GM12865 (cell line): ENCODE results near the gene C1orf167.

Source experiments
- DNase-seq: peaks from one replicate; pipeline ENCODE4 v3.0.0; 2010; ENCODE audit warnings: low read depth
- H3K4me3 ChIP-seq: 2 replicates; pipeline ENCODE4 v1.5.1; 2011; ENCODE audit warnings: mild to moderate bottlenecking, low read depth, low read length, control low read depth
- CTCF ChIP-seq: IDR thresholded peaks from 2 replicates; pipeline ENCODE4 v1.5.1; 2011; ENCODE audit warnings: low read length, control low read depth, low read depth, inconsistent platforms; ENCODE audit not compliant: insufficient read depth; ENCODE audit errors: missing control alignments

Gene C1orf167

DNA sequence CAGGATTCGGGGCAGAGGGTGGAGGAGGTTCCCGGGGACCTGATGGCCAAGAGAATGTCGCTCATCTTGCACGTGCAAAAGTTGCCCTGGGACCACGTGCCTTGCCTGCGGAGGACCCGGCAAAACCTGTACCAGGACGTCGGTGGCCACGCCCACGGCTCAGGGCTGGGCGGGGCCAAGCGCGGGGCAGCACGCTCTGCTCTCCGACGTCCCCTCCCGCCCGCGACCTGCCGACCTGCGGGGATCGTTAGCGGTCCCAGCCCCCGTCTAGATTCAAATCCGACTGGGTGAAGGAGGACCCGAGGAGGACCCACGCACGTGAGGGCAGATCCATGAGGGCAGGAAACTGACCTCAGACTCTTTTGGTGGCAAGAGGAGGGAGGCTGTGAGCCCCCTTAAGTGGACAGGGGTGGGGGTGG is at the start of gene C1orf167:
Gene C1orf167, plus strand, starts transcription at position 206 of the 419 bp plus-strand sequence. CDS start 2,208 bp downstream, outside the sequence.
- no peak for TF ChIP-seq CTCF
- H3K4me3 ChIP-seq = no peak within 1 kb of the TSS
- DNase-seq = peak; percentile 20

- H3K4me3 ChIP-seq = no peak overlapping the region
- no peak for DNase-seq
- TF ChIP-seq CTCF = no peak
Measured at GRCh38 chr1:11712285-11712684, 49.7 kb upstream of the C1orf167 start.

DNA sequence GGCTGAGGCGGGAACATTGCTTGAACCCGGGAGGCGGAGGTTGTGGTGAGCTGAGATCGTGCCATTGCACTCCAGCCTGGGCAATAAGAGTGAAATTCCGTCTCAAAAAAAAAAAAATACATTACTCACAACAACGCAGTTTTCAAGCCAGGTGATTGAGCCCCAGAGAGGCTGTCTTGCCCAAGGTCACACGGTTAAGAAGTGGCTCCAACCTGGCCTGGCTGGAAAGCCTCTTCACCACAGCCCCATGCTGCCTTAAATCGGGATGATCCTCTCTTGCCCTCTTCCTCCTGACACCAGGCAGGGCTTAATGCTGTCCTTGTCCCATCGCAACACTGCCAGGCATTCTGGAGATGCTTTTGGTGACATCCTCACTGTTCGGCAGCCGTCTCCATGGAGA is 48.9 kb upstream of the C1orf167 start:
- no peak overlapping the region for H3K4me3 ChIP-seq
- DNase-seq = no peak
- no peak for TF ChIP-seq CTCF

GRCh38 chr1:11714831-11715575 is 47.0 kb upstream of the C1orf167 start:
- DNase-seq = no peak
- no peak for TF ChIP-seq CTCF
- no peak overlapping the region for H3K4me3 ChIP-seq

- peak; percentile 86 for DNase-seq
- H3K4me3 ChIP-seq = peak overlapping the region; percentile 49
- peak; percentile 97 for TF ChIP-seq CTCF
Measured at GRCh38 chr1:11719313-11720032, 42.5 kb upstream of the C1orf167 start.

- no peak for DNase-seq
- no peak overlapping the region for H3K4me3 ChIP-seq
- no peak for TF ChIP-seq CTCF
Measured at GRCh38 chr1:11720033-11720376, 42.0 kb upstream of the C1orf167 start.
